HepG2 (cell line): Measurements from ENCODE around the gene DNAJB11. TPM values are rescaled to one million over a fixed set of nuclear protein-coding genes. Genes with fewer than 3 reads are reported as not detected.

Experiments used
- ATF7 ChIP-seq, 2 experiments: fragments of 450-650 bp in 1 of 2; sonication (generic) in 1 of 2; formaldehyde crosslinking in 1 of 2; IDR thresholded peaks; 2 replicates each; pipeline versions ENCODE4 v1.4.0 to v1.6.1; 2016 to 2020; ENCODE audit warnings: antibody characterized with exemption in 1 of 2, mild to moderate bottlenecking in 1 of 2, missing genetic modification reagents in 1 of 2
- ATF7-NPFF ChIP-seq: sonication (generic); formaldehyde crosslinking; IDR thresholded peaks from 2 replicates; pipeline ENCODE4 v1.8.1; 2023; ENCODE audit warnings: mild to moderate bottlenecking, low read depth, missing genetic modification reagents, moderate library complexity
- DR1 ChIP-seq: sonication (generic); formaldehyde crosslinking; IDR thresholded peaks from 2 replicates; pipeline ENCODE4 v1.8.0; 2021; ENCODE audit warnings: mild to moderate bottlenecking, missing genetic modification reagents, inconsistent platforms
- EEA1 ChIP-seq: sonication (generic); formaldehyde crosslinking; IDR thresholded peaks from 2 replicates; pipeline ENCODE4 v1.5.1; 2020; ENCODE audit warnings: mild to moderate bottlenecking, missing genetic modification reagents, borderline replicate concordance
- GTF3A ChIP-seq: sonication (generic); formaldehyde crosslinking; conservative IDR thresholded peaks from 2 replicates; pipeline ENCODE4 v1.4.0; 2020; ENCODE audit warnings: mild to moderate bottlenecking, missing genetic modification reagents
- HDAC6 ChIP-seq: fragments of 200-600 bp; sonication (generic); IDR thresholded peaks from 2 replicates; pipeline ENCODE4 v1.7.0; 2017; ENCODE audit warnings: mild to moderate bottlenecking, antibody characterized with exemption, low read length, low read depth
- KAT8 ChIP-seq: IDR thresholded peaks from 2 replicates; pipeline ENCODE4 v1.6.1; 2016; ENCODE audit warnings: missing genetic modification reagents, missing compliant biosample characterization
- KDM6A ChIP-seq: IDR thresholded peaks from 2 replicates; pipeline ENCODE4 v1.6.1; 2016; ENCODE audit warnings: low read depth
- PRDM4 ChIP-seq: sonication (generic); formaldehyde crosslinking; IDR thresholded peaks from 2 replicates; pipeline ENCODE4 v1.9.0; 2021; ENCODE audit warnings: missing genetic modification reagents, borderline replicate concordance
- ZBTB25 ChIP-seq: IDR thresholded peaks from 2 replicates; pipeline ENCODE4 v1.6.1; 2018; ENCODE audit warnings: missing genetic modification reagents
- ZFP91 ChIP-seq: sonication (generic); formaldehyde crosslinking; IDR thresholded peaks from 2 replicates; pipeline ENCODE4 v1.9.0; 2022; ENCODE audit warnings: missing genetic modification reagents, mild to moderate bottlenecking, borderline replicate concordance
- ZIK1 ChIP-seq: sonication (generic); formaldehyde crosslinking; IDR thresholded peaks from 2 replicates; pipeline ENCODE4 v1.5.0; 2020; ENCODE audit warnings: mild to moderate bottlenecking, low read depth, missing genetic modification reagents, borderline replicate concordance
- ZNF264 ChIP-seq: sonication (generic); formaldehyde crosslinking; IDR thresholded peaks from 2 replicates; pipeline ENCODE4 v1.4.0; 2020; ENCODE audit warnings: missing genetic modification reagents
- ZNF414 ChIP-seq: sonication (generic); formaldehyde crosslinking; IDR thresholded peaks from 2 replicates; pipeline ENCODE4 v1.5.0; 2020; ENCODE audit warnings: missing genetic modification reagents
- ZNF501 ChIP-seq: sonication (generic); formaldehyde crosslinking; IDR thresholded peaks from 2 replicates; pipeline ENCODE4 v1.5.1; 2020; ENCODE audit warnings: mild to moderate bottlenecking, moderate library complexity, missing genetic modification reagents
- ZNF687 ChIP-seq: sonication (generic); formaldehyde crosslinking; IDR thresholded peaks from 2 replicates; pipeline ENCODE4 v1.5.1; 2020; ENCODE audit warnings: mild to moderate bottlenecking, missing genetic modification reagents, moderate library complexity
- ZSCAN31 ChIP-seq: sonication (generic); formaldehyde crosslinking; IDR thresholded peaks from 2 replicates; pipeline ENCODE4 v1.5.0; 2020; ENCODE audit warnings: low read depth, mild to moderate bottlenecking, missing genetic modification reagents
- polyA plus RNA-seq, 8 experiments: library from polyadenylated mRNA; depleted of rRNA in 3 of 8; stranded (reverse) in 7 of 8; unstranded in 1 of 8; fragments of >200 nt; fragmentation: Illumina TruSeq in 4 of 8; extraction: Trizol in 4 of 8; gene quantifications; 2 replicates each; pipeline versions ENCODE4 v1.2.1 to v1.2.3, GENCODE V29; 2011 to 2016; ENCODE audit warnings: low read depth in 4 of 8, missing spikeins in 1 of 8, mixed read lengths in 1 of 8; ENCODE audit not compliant: insufficient read depth in 1 of 8
- total RNA-seq, 5 experiments: library from RNA; depleted of rRNA; stranded (reverse); fragments of >200 nt; fragmentation: Illumina TruSeq; extraction: Trizol; gene quantifications; 2 replicates each; pipeline ENCODE4 v1.2.3, GENCODE V29; 2016; ENCODE audit warnings: low read depth in 1 of 5

The DNAJB11 gene
- total and polyA plus RNA-seq, 2 of the 13 experiments (the other 11 are each of a cell fraction or from before 2014, with no cell fraction given): 41.0 to 132 TPM

- peak; percentile 43; the same call in 1 of the 2 replicates for TF ChIP-seq KDM6A
- no peak for TF ChIP-seq HDAC6
- peak; percentile 94 for TF ChIP-seq ATF7-NPFF (CRISPR knock-in tag)
- TF ChIP-seq KAT8: peak; percentile 92
- TF ChIP-seq ZIK1: peak; percentile 95
- TF ChIP-seq GTF3A (CRISPR knock-in tag): 0 out of 2 replicates have a peak, but pooled peaks have one; percentile 51
- TF ChIP-seq DR1: 0 out of 2 replicates have a peak, but pooled peaks have one; percentile 32
- TF ChIP-seq ZNF501 (CRISPR knock-in tag): peak; percentile 61
- peak; percentile 73; the same call in 1 of the 2 replicates for TF ChIP-seq ZFP91 (CRISPR knock-in tag)
- TF ChIP-seq ZBTB25 (CRISPR knock-in tag): peak; percentile 66
- TF ChIP-seq ZNF414 (CRISPR knock-in tag): no peak
- peak; percentile 81; the same call in 1 of the 2 replicates for TF ChIP-seq ZSCAN31
- peak; percentile 68; the same call in 1 of the 2 replicates for TF ChIP-seq EEA1 (CRISPR knock-in tag)
- TF ChIP-seq ZNF264 (CRISPR knock-in tag): no peak
- no peak for TF ChIP-seq ATF7 (IDR thresholded peaks at IDR 0.05)
- TF ChIP-seq ATF7 (CRISPR knock-in tag; IDR thresholded peaks at IDR 0.05): no peak
- peak; percentile 83 for TF ChIP-seq ZNF687 (CRISPR knock-in tag)
- TF ChIP-seq PRDM4 (CRISPR knock-in tag): no peak
These were observed 3.2 kb upstream of the DNAJB11 start, which contains the start of gene TBCCD1 (continued) for GRCh38 chr3:186567072-186567921.
